ENCODE results near the gene CPT1C. TPM values are rescaled to one million over a fixed set of nuclear protein-coding genes. Genes with fewer than 3 reads are reported as not detected.

Gene CPT1C
- total and polyA plus RNA-seq, 2 of the 4 experiments (the other 2 are of a cell fraction) = 14.2 to 56.1 TPM

GRCh38 chr19:49677231-49677900 lies 13.6 kb upstream of the CPT1C start, which contains the start of gene PRMT1:
Gene PRMT1 (plus strand): TSS chr19:49677271. CDS start chr19:49677281, 10 bp downstream.
- 0% methylated on average over 3 of the region's 57 CpGs; no CpG with 5 or more reads in 1 of the 2 experiments for WGBS, 2 experiments (ENCODE audit: extremely low coverage in 2 of 2, insufficient read length in 1 of 2)
- in situ Hi-C loops (cut with MboI; ENCODE audit: low sequenced_read_pairs) = no loop called here
- H3K4me3 ChIP-seq (ENCODE audit: insufficient read depth, low read depth, low read length) = peak within 1 kb of the TSS; percentile 77
- H3K4ac ChIP-seq (ENCODE audit: low read depth, low read length) = peak within 1 kb of the TSS; percentile 99
- H2BK120ac ChIP-seq (ENCODE audit: low read depth, low read length) = peak within 1 kb of the TSS; percentile 100
- peak within 1 kb of the TSS; percentile 91 for H3K27ac ChIP-seq (ENCODE audit: insufficient read depth, low read length)
- ChIA-PET CTCF (no interaction called here), POLR2A (ENCODE audit: unreplicated experiment) (interaction anchor here (0.8 to 1.4 kb wide), 2 partner anchors 13 to 37 kb away, joined by 6 to 8 read pairs; partner anchors contain the start of gene CPT1C)
- BruUV-seq (replicated peaks) = no TSS peak
- peak within 1 kb of the TSS; percentile 99 for H2AK9ac ChIP-seq (replicated peaks; ENCODE audit: low read depth, low read length, poor library complexity)
- peaks cover 13% of the 10 kb centered on the region for H3K4me1 ChIP-seq (ENCODE audit: control insufficient read depth, insufficient read depth, low read length)
- peak within 1 kb of the TSS; percentile 97 for H3K4me2 ChIP-seq (ENCODE audit: low read depth, low read length)
- no peaks in the 10 kb centered on the region for H3K9me3 ChIP-seq (ENCODE audit: control insufficient read depth, insufficient read depth, low read length)
- H3K27me3 ChIP-seq (ENCODE audit: control insufficient read depth, insufficient read depth, low read length) = no peaks in the 10 kb centered on the region
- H3K18ac ChIP-seq (ENCODE audit: low read depth, low read length) = peak within 1 kb of the TSS; percentile 96
- H3K9me1 ChIP-seq (ENCODE audit: insufficient read depth, low read length) = peaks cover 3% of the 10 kb centered on the region; the same call in 1 of the 2 replicates
- H3K79me1 ChIP-seq (ENCODE audit: low read depth in 1 of 2, low read length in 2 of 2) = peaks cover 7 to 50% of the 10 kb centered on the region in 2 experiments
- peak within 1 kb of the TSS; percentile 85 to 100 for H4K8ac ChIP-seq (ENCODE audit: low read depth in 2 of 2, low read length in 2 of 2)
- H3K9ac ChIP-seq (ENCODE audit: low read depth, low read length) = peak within 1 kb of the TSS; percentile 93
- peaks cover 45% of the 10 kb centered on the region for H4K20me1 ChIP-seq (ENCODE audit: insufficient read depth, low read length)
- peak within 1 kb of the TSS; percentile 100 for H3K56ac ChIP-seq (ENCODE audit: extremely low read depth, insufficient read depth, low read length)
- peak within 1 kb of the TSS; percentile 90 for H4K5ac ChIP-seq (ENCODE audit: low read depth, low read length)
- ATAC-seq (ENCODE audit: low read depth) (peak; percentile 13), DNase-seq (no peak)
- peak within 1 kb of the TSS; percentile 97 for H2AK5ac ChIP-seq (ENCODE audit: low read depth, low read length)
- H3K14ac ChIP-seq (replicated peaks; ENCODE audit: low read depth, low read length) = peak within 1 kb of the TSS; percentile 100
- peak within 1 kb of the TSS; percentile 99 for H2BK20ac ChIP-seq (ENCODE audit: low read depth, low read length)
- peak within 1 kb of the TSS; percentile 100 for H2BK15ac ChIP-seq (ENCODE audit: low read depth, low read length)
- dilution Hi-C loops (cut with HindIII; ENCODE audit: low sequenced_read_pairs, unreplicated experiment) = no loop called here
- peak within 1 kb of the TSS; percentile 100 for H3K23ac ChIP-seq (ENCODE audit: low read depth, low read length)
- H3K36me3 ChIP-seq (ENCODE audit: control insufficient read depth, insufficient read depth, low read length) = peaks cover 8% of the 10 kb centered on the region
- intact Hi-C loops (cut with micrococcal nuclease) = loop anchor here (2.0 to 5.0 kb wide), 2 partner anchors 37 to 85 kb away; partner anchors contain the start of genes PRR12 and RRAS
- H4K91ac ChIP-seq (ENCODE audit: insufficient read depth, low read depth, low read length) = peak within 1 kb of the TSS; percentile 99
- peak within 1 kb of the TSS; percentile 93 for H2BK5ac ChIP-seq (ENCODE audit: low read depth, low read length, poor library complexity, severe bottlenecking)
- H2AFZ ChIP-seq (replicated peaks; ENCODE audit: low read length, poor library complexity) = peak within 1 kb of the TSS; percentile 98
- TF ChIP-seq CEBPB (IDR thresholded peaks at IDR 0.05; ENCODE audit: low read depth, low read length) (no peak), USF2 (IDR thresholded peaks at IDR 0.05; ENCODE audit: low read depth, low read length) (peak; percentile 82), MXI1 (IDR thresholded peaks at IDR 0.05; ENCODE audit: borderline replicate concordance, low read depth, low read length) (peak; percentile 99), POLR2A (IDR thresholded peaks at IDR 0.05; ENCODE audit: low read depth, low read length) (peak; percentile 96), BHLHE40 (IDR thresholded peaks at IDR 0.05; ENCODE audit: low read depth, low read length) (peak; percentile 26; the same call in 1 of the 2 replicates), CHD1 (IDR thresholded peaks at IDR 0.05; ENCODE audit: low read depth, low read length) (no peak), MAZ (IDR thresholded peaks at IDR 0.05; ENCODE audit: borderline replicate concordance, low read depth, low read length) (peak; percentile 10; the same call in 1 of the 2 replicates)
